Activated CD8-positive, alpha-beta T cell treated with anti-CD3 and anti-CD28 coated beads for 36 hours (primary cell): ENCODE data around the gene FASTK. TPM values are rescaled to one million over a fixed set of nuclear protein-coding genes. Genes with fewer than 3 reads are reported as not detected.

Experiments used
- ATAC-seq: fragments of 200-7000 bp; cut with Tn5 transposase; one replicate; pipeline ENCODE4 v1.10.0; 2021; ENCODE audit warnings: mild to moderate bottlenecking, moderate library complexity
- CTCF ChIA-PET: fragments of 350-600 bp; sonication (Branson Sonifier 250); formaldehyde crosslinking; loops from one replicate; lab custom pipeline; 2021; ENCODE audit warnings: antibody characterized with exemption; lab: Charles Lee
- POLR2A ChIA-PET: fragments of 350-600 bp; sonication (Branson Sonifier 250); formaldehyde crosslinking; loops from one replicate; lab custom pipeline; 2021; ENCODE audit warnings: antibody characterized with exemption; lab: Charles Lee
- DNase-seq: peaks from one replicate; pipeline ENCODE4 v3.0.0-alpha.2; 2020
- H3K27ac Mint-ChIP-seq: one replicate; pipeline ENCODE4 v1.8.0; 2021; ENCODE audit warnings: mild to moderate bottlenecking, mixed read lengths
- H3K27me3 Mint-ChIP-seq: one replicate; pipeline ENCODE4 v1.8.0; 2021; ENCODE audit warnings: mixed read lengths
- H3K36me3 Mint-ChIP-seq: one replicate; pipeline ENCODE4 v1.8.0; 2021; ENCODE audit warnings: low read depth, mixed read lengths
- H3K4me1 Mint-ChIP-seq: one replicate; pipeline ENCODE4 v1.8.0; 2021; ENCODE audit warnings: low read depth, mixed read lengths
- H3K4me3 Mint-ChIP-seq: one replicate; pipeline ENCODE4 v1.8.0; 2021; ENCODE audit warnings: mild to moderate bottlenecking, moderate library complexity, mixed read lengths
- H3K9me3 Mint-ChIP-seq: one replicate; pipeline ENCODE4 v1.8.0; 2021; ENCODE audit warnings: mixed read lengths
- CTCF ChIP-seq: fragments of 200-600 bp; IDR thresholded peaks from one replicate; pipeline ENCODE4 v1.8.0; 2022; ENCODE audit warnings: antibody characterized with exemption, mild to moderate bottlenecking
- intact Hi-C: fragments of 100-400 bp; cut with micrococcal nuclease; formaldehyde crosslinking; loops from one replicate; pipeline ENCODE4 v1.10.0; 2022
- total RNA-seq, 2 experiments: library from RNA; stranded (reverse); gene quantifications; one replicate each; pipeline ENCODE4 v1.2.3, GENCODE V29; 2021

Gene FASTK
- total RNA-seq, 2 experiments from 2014 or later: 54.0 to 59.4 TPM

- POLR2A ChIA-PET: interaction anchor here (0.6 to 1.6 kb wide), 5 partner anchors 9 to 43 kb away, joined by 3 to 8 read pairs (median 3); no protein-coding TSS in a partner anchor
- intact Hi-C loops: no loop called here
- peak; percentile 31 for DNase-seq
These were observed 20.0 kb downstream of the FASTK start for GRCh38 chr7:151060416-151061212.

DNA sequence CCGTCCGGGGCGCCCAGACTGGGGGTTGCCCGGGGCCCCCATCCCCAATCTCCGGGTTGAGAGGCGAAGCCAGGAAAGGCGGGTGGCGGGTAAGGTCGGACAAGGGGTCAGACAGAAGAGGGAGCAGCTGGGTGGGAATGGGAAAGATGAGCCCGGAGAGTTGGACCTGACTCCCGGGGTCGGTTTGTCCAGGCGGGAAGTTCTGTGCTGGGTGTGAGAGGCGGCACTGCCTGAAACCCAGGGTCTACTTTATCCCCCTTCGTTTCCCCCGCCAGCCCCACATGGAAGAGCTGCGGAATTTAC lies 20.5 kb downstream of the FASTK start:
- Mint-ChIP-seq H3K9me3 (no peaks in the 10 kb centered on the region), H3K27me3 (no peaks in the 10 kb centered on the region), H3K4me1 (peaks cover 35% of the 10 kb centered on the region), H3K4me3 (peak overlapping the region; percentile 95), H3K36me3 (peaks cover 2% of the 10 kb centered on the region), H3K27ac (peak overlapping the region; percentile 72)
- ATAC-seq (no peak), DNase-seq (no peak)
- ChIA-PET CTCF (interaction anchor here (0.8 to 1.7 kb wide), 6 partner anchors 17 to 51 kb away, joined by 3 to 10 read pairs (median 4); partner anchors contain the start of gene FASTK), POLR2A (interaction anchor here (0.6 to 1.6 kb wide), 5 partner anchors 10 to 42 kb away, joined by 3 to 8 read pairs (median 3); no protein-coding TSS in a partner anchor)
- intact Hi-C loops: no loop called here
- TF ChIP-seq CTCF: no peak

More at GRCh38 chr7:151060416-151061212, 20.0 kb downstream of the FASTK start:
- ATAC-seq: no peak
- peaks cover 35% of the 10 kb centered on the region for H3K4me1 Mint-ChIP-seq
- no peaks in the 10 kb centered on the region for H3K9me3 Mint-ChIP-seq
- TF ChIP-seq CTCF: no peak
- CTCF ChIA-PET: interaction anchor here (0.8 to 1.7 kb wide), 6 partner anchors 16 to 50 kb away, joined by 3 to 10 read pairs (median 4); partner anchors contain the start of gene FASTK
- H3K27me3 Mint-ChIP-seq: no peaks in the 10 kb centered on the region
- H3K27ac Mint-ChIP-seq: peak overlapping the region; percentile 72
- peaks cover 5% of the 10 kb centered on the region for H3K36me3 Mint-ChIP-seq
- H3K4me3 Mint-ChIP-seq: peak overlapping the region; percentile 95

DNA sequence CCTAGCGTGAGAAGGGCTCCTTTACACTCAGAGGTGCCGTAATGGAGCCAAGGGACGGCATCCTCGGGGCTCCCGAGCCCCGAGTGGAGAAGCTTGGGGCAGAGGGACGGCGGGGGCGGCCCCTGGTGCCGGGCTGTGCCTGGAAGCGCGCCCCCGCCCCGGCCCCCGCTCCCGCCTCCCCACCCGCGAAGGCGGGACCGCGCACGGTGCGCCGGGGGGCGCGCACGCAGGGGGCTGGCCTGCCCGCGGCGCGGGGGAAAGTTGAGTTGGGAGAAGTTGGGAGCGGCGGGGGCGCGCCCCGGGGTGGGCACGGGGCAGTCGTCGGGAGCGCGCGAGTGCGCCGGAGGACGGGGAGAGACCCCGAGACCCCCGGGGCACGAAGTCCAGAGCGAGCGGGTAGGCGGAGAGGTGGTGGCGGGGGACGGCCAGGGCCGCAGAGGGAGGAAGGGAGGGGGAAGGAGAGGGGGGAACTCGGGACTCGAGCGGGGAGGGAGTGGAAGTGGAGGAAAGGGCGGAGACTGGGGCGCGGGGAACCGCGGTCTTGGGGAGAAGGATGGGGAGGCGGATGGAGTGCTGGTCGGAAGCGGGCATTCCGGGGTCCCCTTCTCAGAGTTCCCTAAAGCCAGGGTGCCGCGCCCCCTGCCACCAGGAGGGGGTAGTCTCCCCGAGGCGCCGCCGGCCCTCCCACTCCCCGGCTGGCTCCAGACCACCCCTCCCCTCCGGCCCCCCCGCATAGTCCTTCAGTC lies 21.1 kb downstream of the FASTK start, which contains the start of gene SLC4A2:
TSS of gene SLC4A2 (plus strand) at position 223 of the 746 bp plus-strand sequence. CDS start 2,399 bp downstream, outside the sequence.
- ChIA-PET POLR2A (interaction anchor here (0.6 to 1.6 kb wide), 8 partner anchors 10 to 49 kb away, joined by 3 to 8 read pairs (median 3); no protein-coding TSS in a partner anchor), CTCF (interaction anchor here (0.8 to 1.7 kb wide), 10 partner anchors 20 to 65 kb away, joined by 3 to 10 read pairs (median 4); partner anchors contain the start of genes ABCB8, FASTK and TMUB1)
- intact Hi-C loops: loop anchor here (2.0 kb wide), 2 partner anchors 23 to 31 kb away; partner anchors contain the start of genes ABCB8 and TMUB1
- Mint-ChIP-seq H3K27me3 (no peaks in the 10 kb centered on the region), H3K9me3 (no peaks in the 10 kb centered on the region), H3K4me1 (peaks cover 35% of the 10 kb centered on the region), H3K4me3 (peak within 1 kb of the TSS; percentile 95), H3K36me3 (peaks cover 2% of the 10 kb centered on the region), H3K27ac (peak within 1 kb of the TSS; percentile 89)
- peak; percentile 75 for TF ChIP-seq CTCF
- DNase-seq (peak; percentile 72), ATAC-seq (peak; percentile 6)

DNA sequence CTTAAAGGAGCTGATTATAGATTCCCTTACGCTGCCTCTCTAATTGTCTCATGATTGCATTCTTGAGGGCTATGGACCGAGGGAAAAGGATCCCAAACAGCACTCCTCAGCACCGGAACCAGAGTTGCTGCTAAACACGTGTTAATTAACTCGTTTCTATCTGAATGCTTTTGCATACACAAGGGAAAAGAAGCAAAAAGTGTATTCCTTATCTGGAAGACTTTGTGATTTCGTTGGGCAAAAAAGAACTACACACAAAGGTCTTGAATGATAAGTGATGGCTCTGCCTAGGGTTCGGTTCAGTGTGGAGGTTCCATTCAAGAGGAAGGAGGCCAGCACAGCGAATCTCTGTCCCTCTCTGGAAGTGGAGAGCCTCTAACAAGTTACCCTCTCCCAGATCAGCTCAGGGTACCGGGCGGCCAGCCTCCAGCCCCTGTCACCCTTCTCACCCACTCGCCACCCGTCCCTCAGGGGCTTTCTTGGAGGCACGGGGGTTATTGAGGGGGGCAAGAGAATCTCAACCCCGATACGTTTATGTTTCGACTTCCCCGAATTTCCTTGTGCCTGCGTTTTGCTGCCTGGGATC lies 21.7 kb downstream of the FASTK start:
- no peak for ATAC-seq
- Mint-ChIP-seq H3K4me3 (peak overlapping the region; percentile 95), H3K9me3 (no peaks in the 10 kb centered on the region), H3K27me3 (no peaks in the 10 kb centered on the region), H3K36me3 (no peaks in the 10 kb centered on the region), H3K27ac (peak overlapping the region; percentile 89), H3K4me1 (peaks cover 35% of the 10 kb centered on the region)
- intact Hi-C loops: loop anchor here (2.0 kb wide), 2 partner anchors 24 to 30 kb away; partner anchors contain the start of genes ABCB8 and TMUB1
- ChIA-PET CTCF (interaction anchor here (0.8 to 1.4 kb wide), 5 partner anchors 24 to 65 kb away, joined by 3 to 7 read pairs (median 4); partner anchors contain the start of genes ABCB8 and TMUB1), POLR2A (interaction anchor here (0.6 to 1.4 kb wide), 8 partner anchors 9 to 691 kb away, joined by 3 to 4 read pairs (median 3); partner anchors contain the start of gene TMUB1)
- no peak for TF ChIP-seq CTCF
- peak; percentile 40 for DNase-seq
